GM12872 (cell line): Measurements from ENCODE around the gene HEPHL1.

ENCODE experiments used
- CTCF ChIP-seq: IDR thresholded peaks from 3 replicates; pipeline ENCODE4 v1.5.1; 2011; ENCODE audit warnings: low read depth, mild to moderate bottlenecking, low read length, moderate library complexity; ENCODE audit not compliant: insufficient read depth

The HEPHL1 gene

GRCh38 chr11:94034207-94034606 is 13.1 kb downstream of the HEPHL1 start:
- no peak for TF ChIP-seq CTCF

GRCh38 chr11:94036096-94036495 is 14.9 kb downstream of the HEPHL1 start:
- no peak for TF ChIP-seq CTCF

- no peak for TF ChIP-seq CTCF
Measured at GRCh38 chr11:94043241-94043640, 22.1 kb downstream of the HEPHL1 start.

- no peak for TF ChIP-seq CTCF
Measured at GRCh38 chr11:94046796-94047195, 25.6 kb downstream of the HEPHL1 start.

GRCh38 chr11:94048032-94048709 is 27.0 kb downstream of the HEPHL1 start:
- no peak for TF ChIP-seq CTCF

- no peak for TF ChIP-seq CTCF
Measured at GRCh38 chr11:94049351-94049750, 28.2 kb downstream of the HEPHL1 start.

GRCh38 chr11:94058630-94059029 is 37.5 kb downstream of the HEPHL1 start:
- TF ChIP-seq CTCF: no peak

GRCh38 chr11:94059065-94059464 is 37.9 kb downstream of the HEPHL1 start:
- TF ChIP-seq CTCF: no peak
